ENCODE results near the gene NXPH2. TPM values are rescaled to one million over a fixed set of nuclear protein-coding genes. Genes with fewer than 3 reads are reported as not detected.

The NXPH2 gene
- total RNA-seq, 4 donors from 2014 or later = not detected

DNA sequence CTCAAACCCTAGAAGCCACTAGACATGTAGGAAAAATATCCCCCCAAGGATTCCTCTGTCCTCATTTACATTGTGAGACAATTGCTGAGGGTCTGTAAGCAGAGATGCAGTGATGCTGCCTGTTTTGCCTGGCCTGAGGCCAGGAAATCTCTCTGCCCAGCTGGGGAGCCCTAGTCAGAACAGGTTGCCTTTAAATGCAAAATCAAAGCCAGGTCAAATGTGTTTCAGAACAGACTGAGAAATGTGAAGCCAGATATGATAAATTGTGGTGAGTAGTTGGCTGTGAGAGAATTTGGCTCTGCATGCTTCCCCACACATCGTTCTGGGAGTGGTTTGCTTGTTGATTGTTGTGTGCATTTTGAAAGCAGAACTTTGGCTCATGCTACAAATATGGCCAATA lies 38.4 kb upstream of the NXPH2 start:
- 8 to 10% methylated on average over 1 of the region's 1 CpG for WGBS, 2 donors
- H3K9me3 ChIP-seq = no peaks in the 10 kb centered on the region
- no peaks in the 10 kb centered on the region for H3K4me1 ChIP-seq
- no peak for DNase-seq
- TF ChIP-seq CTCF (IDR thresholded peaks at IDR 0.05) = no peak
- TF ChIP-seq POLR2A (IDR thresholded peaks at IDR 0.05) = no peak
- H3K4me3 ChIP-seq = no peak overlapping the region
- intact Hi-C loops (cut with DNase I) = no loop called here
- peaks cover 0 to 5% (median 0%) of the 10 kb centered on the region in 4 donors for H3K27me3 ChIP-seq
- no peaks in the 10 kb centered on the region for H3K36me3 ChIP-seq
- no peak overlapping the region for H3K27ac ChIP-seq

DNA sequence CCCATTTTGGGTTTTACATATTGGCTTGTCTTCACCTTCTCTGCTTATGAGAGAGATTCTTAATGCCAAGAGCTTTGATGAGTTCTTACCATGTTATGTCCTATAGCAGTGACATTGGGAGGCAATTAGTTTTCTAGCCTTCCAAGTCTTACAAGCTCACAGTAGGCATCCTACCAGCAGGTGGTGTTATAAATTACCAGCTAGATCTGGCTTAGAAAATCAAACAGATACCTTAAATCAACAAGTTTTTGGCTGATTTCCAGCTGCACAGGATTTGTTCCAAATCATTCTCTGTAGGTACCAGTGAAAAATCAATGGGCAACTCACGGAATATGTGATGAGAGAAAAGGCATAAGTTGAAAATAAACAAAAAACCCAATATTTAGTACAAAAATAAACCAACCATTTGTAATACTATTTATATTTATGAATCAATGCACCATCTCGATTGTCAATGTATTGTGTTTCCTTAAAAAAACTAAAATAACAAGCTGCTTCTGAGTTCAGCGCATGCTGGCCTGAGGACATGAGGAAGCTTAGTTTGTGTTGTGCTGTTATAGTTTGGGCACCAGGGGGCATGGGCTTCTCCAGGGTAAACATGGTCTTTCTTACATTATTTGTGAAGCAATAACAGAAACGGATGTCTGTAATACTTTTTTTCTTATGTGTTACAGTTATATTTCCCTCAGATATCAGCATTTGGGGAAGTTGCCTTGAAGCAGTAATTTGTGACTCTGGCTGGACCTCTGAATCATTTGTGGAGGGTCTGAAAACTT lies 34.1 kb upstream of the NXPH2 start:
- Histone ChIP-seq H3K4me1 (no peaks in the 10 kb centered on the region), H3K36me3 (no peaks in the 10 kb centered on the region), H3K27ac (no peak overlapping the region), H3K4me3 (no peak overlapping the region), H3K27me3 (peaks cover 0 to 9% (median 0%) of the 10 kb centered on the region in 4 donors), H3K9me3 (no peaks in the 10 kb centered on the region)
- WGBS, 2 donors = 37 to 56% methylated on average over 4 of the region's 4 CpGs
- no peak for DNase-seq
- intact Hi-C loops (cut with DNase I) = no loop called here
- TF ChIP-seq POLR2A (IDR thresholded peaks at IDR 0.05) (no peak), CTCF (IDR thresholded peaks at IDR 0.05) (no peak)

DNA sequence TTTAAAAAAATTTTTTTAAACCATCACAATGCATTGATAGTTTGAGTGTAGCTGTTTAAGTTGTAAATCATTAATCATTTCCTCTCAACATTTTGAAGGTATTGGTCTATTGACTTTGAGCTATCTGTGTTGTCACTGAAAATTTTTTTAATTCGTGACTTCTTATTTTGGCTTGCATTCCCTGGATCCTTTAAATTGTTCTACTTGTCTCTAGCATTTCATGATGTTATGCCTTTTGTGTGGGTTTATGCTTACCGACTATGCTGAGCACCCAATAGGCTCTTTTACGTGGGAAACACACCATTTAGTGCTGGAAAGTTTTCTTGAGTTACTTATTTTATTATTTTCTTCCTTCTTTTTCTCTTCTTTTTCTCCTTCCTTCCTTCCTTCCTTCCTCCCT lies 31.2 kb upstream of the NXPH2 start:
- peaks cover 0 to 4% (median 0%) of the 10 kb centered on the region in 4 donors for H3K27me3 ChIP-seq

DNA sequence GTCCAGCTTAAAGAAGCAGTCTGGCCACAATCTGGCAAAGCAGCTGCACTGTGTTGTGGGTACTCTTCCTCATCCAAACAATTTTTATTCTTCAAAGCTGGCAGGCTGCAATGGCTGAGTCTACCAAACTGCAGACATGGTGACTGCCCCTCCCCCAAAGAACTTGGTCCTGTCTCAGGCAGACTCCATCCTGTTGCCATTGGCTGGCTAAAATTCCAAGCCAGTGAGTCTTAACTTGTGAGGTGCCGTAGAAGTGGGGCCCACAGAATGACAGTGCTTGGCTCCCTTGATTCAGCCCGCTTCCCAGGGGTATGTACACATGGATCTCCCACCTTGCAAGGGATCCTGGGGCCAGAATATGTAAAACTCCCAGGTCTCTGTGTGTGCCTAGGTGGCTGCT lies 14.5 kb upstream of the NXPH2 start:
- H3K4me3 ChIP-seq = no peak overlapping the region
- H3K4me1 ChIP-seq = no peaks in the 10 kb centered on the region
- no peaks in the 10 kb centered on the region for H3K9me3 ChIP-seq
- no peaks in the 10 kb centered on the region for H3K36me3 ChIP-seq
- TF ChIP-seq CTCF (IDR thresholded peaks at IDR 0.05) = no peak
- TF ChIP-seq POLR2A (IDR thresholded peaks at IDR 0.05) = no peak
- peaks cover 0 to 34% (median 0%) of the 10 kb centered on the region in 4 donors for H3K27me3 ChIP-seq
- no peak for DNase-seq
- intact Hi-C loops (cut with DNase I) = no loop called here
- no peak overlapping the region for H3K27ac ChIP-seq
- WGBS, 2 donors = 90% methylated on average over 2 of the region's 2 CpGs; no CpG with 5 or more reads in 1 of the 2 donors

More for the DNA sequence above, 31.2 kb upstream of the NXPH2 start:
- Histone ChIP-seq H3K36me3 (no peaks in the 10 kb centered on the region), H3K4me1 (no peaks in the 10 kb centered on the region), H3K4me3 (no peak overlapping the region), H3K27ac (no peak overlapping the region), H3K9me3 (no peaks in the 10 kb centered on the region)
- WGBS, 2 donors = 70 to 76% methylated on average over 3 of the region's 3 CpGs
- intact Hi-C loops (cut with DNase I) = no loop called here
- DNase-seq = no peak
- TF ChIP-seq CTCF (IDR thresholded peaks at IDR 0.05) = no peak
- TF ChIP-seq POLR2A (IDR thresholded peaks at IDR 0.05) = no peak

DNA sequence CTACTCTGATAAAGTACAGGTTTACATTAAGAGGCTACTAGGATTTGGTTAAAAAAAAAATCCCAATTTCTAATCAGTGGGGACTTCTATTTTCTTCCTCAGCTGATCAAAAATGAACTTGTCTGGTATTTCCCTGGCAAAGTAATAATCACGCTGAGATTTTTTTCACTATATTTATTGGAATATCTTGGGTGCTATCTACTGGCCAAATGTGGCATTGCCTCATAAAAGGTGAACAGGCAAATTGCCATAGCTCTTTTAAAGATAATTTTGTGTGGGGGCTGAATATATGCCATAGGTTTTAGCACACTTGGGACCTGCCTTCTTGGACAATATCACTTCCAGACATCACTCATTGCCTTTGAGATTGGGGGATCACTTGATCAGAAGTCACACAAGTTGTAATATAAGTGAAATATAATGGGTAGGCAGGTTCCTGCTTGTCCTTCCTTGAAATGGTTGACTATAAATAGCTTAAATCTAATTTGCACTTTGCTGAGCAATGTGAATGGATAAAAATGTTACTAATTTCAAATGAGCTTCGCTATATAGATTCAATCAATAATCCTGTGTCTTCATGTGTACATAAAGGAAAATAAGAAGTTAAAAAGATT lies 7.0 kb upstream of the NXPH2 start:
- Histone ChIP-seq H3K4me3 (no peak overlapping the region), H3K36me3 (no peaks in the 10 kb centered on the region), H3K4me1 (no peaks in the 10 kb centered on the region), H3K27me3 (peaks cover 0 to 8% (median 0%) of the 10 kb centered on the region in 4 donors), H3K27ac (no peak overlapping the region), H3K9me3 (no peaks in the 10 kb centered on the region)
- DNase-seq = no peak
- intact Hi-C loops (cut with DNase I) = no loop called here
- 4 to 17% methylated on average over 2 of the region's 2 CpGs for WGBS, 2 donors
- peak; percentile 31 to 78 (median 57) for TF ChIP-seq CTCF (IDR thresholded peaks at IDR 0.05)
- no peak for TF ChIP-seq POLR2A (IDR thresholded peaks at IDR 0.05)

Data from esophagus squamous epithelium (tissue), 5 donors.